Fibroblast of skin of left biceps (primary cell): Measurements from ENCODE around the gene TFF3.

Experiments used
- DNase-seq, 2 experiments: peaks; one replicate each; pipeline ENCODE4 v3.0.0-alpha.2; 2013; ENCODE audit warnings: low read depth in 2 of 2

The TFF3 gene

DNA sequence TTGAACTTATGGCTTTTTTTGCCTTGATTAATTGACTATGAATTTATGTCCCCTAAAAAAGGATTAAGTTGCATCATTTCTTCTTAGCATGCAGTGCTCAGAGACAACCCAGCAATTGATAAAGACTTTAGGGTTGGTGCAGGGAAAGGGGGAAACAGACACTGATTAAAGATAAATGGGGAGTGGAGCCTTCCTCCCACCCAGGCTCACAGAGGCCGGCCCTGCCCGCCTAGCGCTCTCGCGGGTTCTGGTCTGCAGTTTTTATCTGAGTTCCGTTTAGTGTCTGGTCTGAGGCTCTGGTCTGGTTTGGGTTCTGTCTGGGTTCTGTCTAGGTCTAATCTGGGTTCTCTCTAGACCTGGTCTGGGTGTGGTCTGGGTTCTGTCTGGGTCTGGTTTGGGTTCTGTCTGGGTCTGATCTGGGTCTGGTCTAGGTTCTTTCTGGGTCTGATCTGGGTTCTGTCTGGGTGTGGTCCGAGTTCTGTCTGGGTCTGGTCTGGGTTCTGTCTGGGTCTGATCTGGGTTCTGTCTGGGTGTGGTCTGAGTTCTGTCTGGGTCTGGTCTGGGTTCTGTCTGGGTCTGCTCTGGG, 48.1 kb downstream of the TFF3 start:
- no peak for DNase-seq

DNA sequence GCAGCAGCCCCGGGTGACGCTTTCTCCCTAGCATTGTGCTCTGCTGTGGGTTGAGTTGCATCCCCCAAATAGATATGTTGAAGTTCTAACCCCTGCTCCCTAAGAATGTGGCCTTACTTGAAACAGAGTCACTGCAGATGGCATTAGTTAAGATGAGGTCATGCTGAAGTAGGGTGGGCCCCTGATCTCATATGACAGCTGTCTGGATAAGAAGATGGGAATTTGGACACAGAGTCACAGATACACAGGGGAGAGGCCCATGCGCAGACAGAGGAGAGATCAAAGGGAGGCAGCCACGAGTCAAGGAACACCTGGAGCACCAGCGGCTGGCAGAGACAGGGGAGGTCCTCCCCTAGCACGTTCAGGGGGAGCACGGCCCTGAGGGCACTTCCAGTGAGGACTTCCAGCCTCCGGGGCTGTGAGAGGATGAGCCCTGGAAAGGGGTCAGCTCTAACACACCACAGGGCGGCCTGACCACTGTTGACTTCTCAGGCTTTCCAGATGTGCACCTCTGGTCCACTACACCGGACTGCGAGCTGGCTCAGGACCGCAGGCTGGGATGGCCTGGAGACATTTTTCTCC, 49.9 kb downstream of the TFF3 start:
- DNase-seq, result no peak

DNA sequence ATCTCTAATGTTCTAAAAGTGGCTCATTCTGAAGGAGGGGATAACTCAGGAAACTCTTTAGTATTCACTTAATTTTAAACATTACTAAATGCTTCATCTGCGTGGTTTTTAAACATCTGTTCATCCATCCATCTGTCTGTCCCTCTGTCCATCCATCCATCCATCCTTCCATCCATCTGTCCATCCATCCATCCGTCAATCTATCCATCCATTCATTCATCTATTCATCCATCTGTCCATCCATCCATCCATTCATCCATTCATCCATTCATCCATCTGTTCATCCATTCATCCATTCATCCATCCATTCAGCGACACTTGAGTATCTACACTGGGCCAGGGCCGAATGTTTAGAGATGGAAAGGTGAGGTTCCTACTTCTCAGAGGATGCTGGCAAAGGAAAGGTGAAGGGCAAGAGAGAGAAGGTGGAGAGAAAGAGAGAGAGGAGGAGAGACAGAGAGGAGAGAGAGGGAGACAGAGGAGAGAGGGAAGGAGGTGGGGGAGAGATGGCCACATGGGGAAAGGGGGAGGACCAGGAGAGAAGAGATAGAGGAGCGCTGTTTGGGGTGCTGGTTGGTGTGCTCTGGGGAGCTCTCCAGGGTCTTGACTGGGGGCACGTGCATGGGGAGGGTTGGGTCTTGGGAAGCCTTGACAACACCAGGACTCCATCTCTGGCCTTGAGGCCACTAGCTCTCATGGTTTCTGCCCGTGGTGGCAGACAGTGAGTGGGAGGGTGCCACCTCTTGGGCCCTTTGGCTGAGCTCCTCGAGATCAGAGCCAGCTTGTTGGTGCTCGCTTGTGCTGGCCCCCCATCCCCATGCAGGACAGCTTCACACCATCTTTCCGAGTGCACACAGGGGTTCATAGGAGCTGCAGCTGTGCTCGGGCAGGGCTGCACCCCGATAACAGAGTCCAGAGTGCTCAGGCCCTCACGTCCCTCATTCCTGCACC, 50.7 kb downstream of the TFF3 start:
- DNase-seq, result no peak

DNA sequence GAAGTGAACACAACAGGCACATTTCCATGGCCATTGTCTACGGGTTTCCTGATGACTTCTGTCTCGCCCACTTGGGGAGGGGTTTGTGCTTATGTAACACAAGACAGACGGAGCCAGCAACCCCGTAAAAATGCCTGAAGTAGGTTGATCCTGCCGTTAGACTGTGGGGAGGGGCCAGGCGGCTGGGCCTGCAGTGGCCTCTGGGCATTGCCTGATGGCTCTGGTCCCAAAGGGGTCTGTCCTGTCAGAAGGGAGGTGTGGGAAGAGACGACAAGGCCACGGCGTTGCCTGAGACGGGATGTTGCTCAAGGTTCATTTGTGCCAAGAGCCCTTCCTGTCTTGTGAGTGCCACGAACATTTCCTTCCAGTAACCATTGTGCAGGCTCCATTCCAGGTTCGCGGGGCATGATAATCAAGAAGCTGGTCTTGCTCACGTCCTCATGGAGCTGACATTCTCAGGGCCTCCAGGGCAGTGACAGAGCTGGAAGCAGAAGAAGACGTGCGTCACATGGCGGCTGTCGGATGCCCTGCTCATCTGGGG, 51.5 kb downstream of the TFF3 start:
- no peak for DNase-seq

DNA sequence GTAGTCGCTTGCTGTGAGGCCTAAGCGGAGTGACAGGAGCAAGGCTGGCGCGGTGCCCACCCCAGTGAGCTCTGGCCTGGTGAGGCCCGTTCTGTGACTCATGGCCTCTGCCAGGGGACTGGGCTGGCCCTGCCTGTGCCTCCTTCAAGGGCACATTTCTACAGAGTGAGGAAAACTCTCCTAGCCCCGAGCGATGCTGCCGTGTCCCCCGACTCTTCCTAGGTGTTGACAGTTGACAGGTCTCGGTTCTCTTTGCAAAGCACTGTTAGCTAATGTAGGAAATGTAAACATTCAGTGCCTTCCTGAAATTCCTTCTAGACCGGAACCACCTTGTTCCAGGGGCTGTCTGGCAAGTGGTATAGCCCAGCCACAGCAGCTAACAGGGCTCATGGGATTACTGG, 52.4 kb downstream of the TFF3 start:
- DNase-seq, result no peak

DNA sequence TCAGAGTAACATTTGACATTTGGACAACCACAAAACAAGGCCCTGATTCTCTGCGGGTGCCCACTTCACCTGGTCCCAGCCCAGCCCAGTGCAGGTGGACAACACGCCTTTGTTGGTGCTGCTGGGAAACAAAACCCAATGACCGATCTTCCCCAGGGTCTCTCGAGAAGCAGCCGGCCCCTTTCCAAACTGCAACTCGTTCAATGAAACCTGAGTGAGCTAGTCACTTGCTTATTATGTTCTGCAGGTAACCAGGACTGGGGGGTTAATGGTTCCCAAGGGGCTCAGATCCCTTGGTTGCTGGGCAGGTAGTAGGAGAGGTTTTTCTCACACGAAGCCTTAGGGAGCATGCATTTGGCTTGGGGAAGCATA, 53.4 kb downstream of the TFF3 start:
- DNase-seq, result no peak
